ES-I3 (cell line): ENCODE measurements around the gene LRMDA.

Experiments
- H3K36me3 ChIP-seq: 2 replicates; pipeline ENCODE4 v1.6.1; 2013; ENCODE audit warnings: mild to moderate bottlenecking, low read length, control low read depth, moderate library complexity; ENCODE audit not compliant: insufficient read depth
- H3K4me1 ChIP-seq: 2 replicates; pipeline ENCODE4 v1.6.1; 2013; ENCODE audit warnings: mild to moderate bottlenecking, control low read depth, low read length; ENCODE audit not compliant: insufficient read depth
- H3K9ac ChIP-seq: 2 replicates; pipeline ENCODE4 v1.6.1; 2013; ENCODE audit warnings: low read depth, mild to moderate bottlenecking, low read length, moderate library complexity
- H3K9me3 ChIP-seq: 2 replicates; pipeline ENCODE4 v1.6.1; 2013; ENCODE audit warnings: mild to moderate bottlenecking, low read length, moderate library complexity; ENCODE audit not compliant: control insufficient read depth, insufficient read depth

The LRMDA gene

GRCh38 chr10:75703191-75703854, 271.9 kb downstream of the LRMDA start:
- H3K36me3 ChIP-seq: no peaks in the 10 kb centered on the region
- H3K9ac ChIP-seq: no peak overlapping the region
- H3K4me1 ChIP-seq: peaks cover 16% of the 10 kb centered on the region; the same call in 1 of the 2 replicates
- H3K9me3 ChIP-seq: peaks cover 3% of the 10 kb centered on the region; the same call in 1 of the 2 replicates

GRCh38 chr10:75705426-75705825, 274.0 kb downstream of the LRMDA start:
- Histone ChIP-seq H3K4me1 (peaks cover 26% of the 10 kb centered on the region), H3K36me3 (no peaks in the 10 kb centered on the region), H3K9ac (no peak overlapping the region), H3K9me3 (no peaks in the 10 kb centered on the region)

GRCh38 chr10:75707080-75707840, 275.8 kb downstream of the LRMDA start:
- Histone ChIP-seq H3K9me3 (no peaks in the 10 kb centered on the region), H3K36me3 (no peaks in the 10 kb centered on the region), H3K9ac (no peak overlapping the region), H3K4me1 (peaks cover 26% of the 10 kb centered on the region)

GRCh38 chr10:75708060-75708459, 276.6 kb downstream of the LRMDA start:
- H3K36me3 ChIP-seq: no peaks in the 10 kb centered on the region
- H3K9me3 ChIP-seq: no peaks in the 10 kb centered on the region
- no peak overlapping the region for H3K9ac ChIP-seq
- peaks cover 26% of the 10 kb centered on the region for H3K4me1 ChIP-seq

GRCh38 chr10:75709245-75709644, 277.8 kb downstream of the LRMDA start:
- no peaks in the 10 kb centered on the region for H3K36me3 ChIP-seq
- H3K9me3 ChIP-seq: no peaks in the 10 kb centered on the region

GRCh38 chr10:75709811-75710210, 278.4 kb downstream of the LRMDA start:
- no peaks in the 10 kb centered on the region for H3K9me3 ChIP-seq
- no peaks in the 10 kb centered on the region for H3K36me3 ChIP-seq
- H3K4me1 ChIP-seq: peaks cover 26% of the 10 kb centered on the region
- H3K9ac ChIP-seq: no peak overlapping the region

More at GRCh38 chr10:75709245-75709644, 277.8 kb downstream of the LRMDA start:
- Histone ChIP-seq H3K4me1 (peaks cover 26% of the 10 kb centered on the region), H3K9ac (no peak overlapping the region)

- no peaks in the 10 kb centered on the region for H3K36me3 ChIP-seq
- H3K4me1 ChIP-seq: peaks cover 20% of the 10 kb centered on the region
- no peak overlapping the region for H3K9ac ChIP-seq
- no peaks in the 10 kb centered on the region for H3K9me3 ChIP-seq
Observed at GRCh38 chr10:75712242-75712880, 280.9 kb downstream of the LRMDA start.

- Histone ChIP-seq H3K9ac (no peak overlapping the region), H3K4me1 (no peaks in the 10 kb centered on the region), H3K9me3 (no peaks in the 10 kb centered on the region), H3K36me3 (no peaks in the 10 kb centered on the region)
Observed at GRCh38 chr10:75716506-75716905, 285.1 kb downstream of the LRMDA start.

- Histone ChIP-seq H3K9ac (no peak overlapping the region), H3K36me3 (no peaks in the 10 kb centered on the region), H3K4me1 (no peaks in the 10 kb centered on the region), H3K9me3 (no peaks in the 10 kb centered on the region)
Observed at GRCh38 chr10:75717126-75717916, 285.9 kb downstream of the LRMDA start.

GRCh38 chr10:75718991-75719390, 287.6 kb downstream of the LRMDA start:
- H3K4me1 ChIP-seq: no peaks in the 10 kb centered on the region
- no peak overlapping the region for H3K9ac ChIP-seq
- no peaks in the 10 kb centered on the region for H3K36me3 ChIP-seq
- H3K9me3 ChIP-seq: no peaks in the 10 kb centered on the region

- no peaks in the 10 kb centered on the region for H3K9me3 ChIP-seq
- H3K36me3 ChIP-seq: no peaks in the 10 kb centered on the region
- no peak overlapping the region for H3K9ac ChIP-seq
Observed at GRCh38 chr10:75720157-75720556, 288.7 kb downstream of the LRMDA start.

GRCh38 chr10:75722020-75722419, 290.6 kb downstream of the LRMDA start:
- no peaks in the 10 kb centered on the region for H3K9me3 ChIP-seq
- H3K4me1 ChIP-seq: no peaks in the 10 kb centered on the region
- H3K9ac ChIP-seq: no peak overlapping the region
- H3K36me3 ChIP-seq: no peaks in the 10 kb centered on the region

More at GRCh38 chr10:75720157-75720556, 288.7 kb downstream of the LRMDA start:
- H3K4me1 ChIP-seq: no peaks in the 10 kb centered on the region

- no peaks in the 10 kb centered on the region for H3K4me1 ChIP-seq
- H3K9ac ChIP-seq: no peak overlapping the region
- no peaks in the 10 kb centered on the region for H3K36me3 ChIP-seq
- H3K9me3 ChIP-seq: no peaks in the 10 kb centered on the region
Observed at GRCh38 chr10:75722609-75723008, 291.2 kb downstream of the LRMDA start.

- no peaks in the 10 kb centered on the region for H3K4me1 ChIP-seq
- H3K36me3 ChIP-seq: no peaks in the 10 kb centered on the region
- no peaks in the 10 kb centered on the region for H3K9me3 ChIP-seq
- H3K9ac ChIP-seq: no peak overlapping the region
Observed at GRCh38 chr10:75723319-75723980, 292.0 kb downstream of the LRMDA start.
